GM12878 (cell line): Measurements from ENCODE around the gene EGF.

ENCODE experiments used
- CBFB ChIP-seq: IDR thresholded peaks from 2 replicates; pipeline ENCODE4 v1.6.1; 2016; ENCODE audit warnings: antibody characterized with exemption, low read depth
- CREB1 ChIP-seq: IDR thresholded peaks from 2 replicates; pipeline ENCODE4 v1.6.1; 2012; ENCODE audit warnings: low read depth, mild to moderate bottlenecking, inconsistent platforms
- CTCF ChIP-seq, 3 experiments: IDR thresholded peaks in 2 of 3; conservative IDR thresholded peaks in 1 of 3; 2 replicates each; pipeline ENCODE4 v1.5.1; 2011; ENCODE audit warnings: low read depth in 3 of 3, low read length in 3 of 3, mild to moderate bottlenecking in 3 of 3, control low read depth in 2 of 3, moderate library complexity in 2 of 3, inconsistent platforms in 1 of 3, mixed read lengths in 1 of 3; ENCODE audit not compliant: control insufficient read depth in 2 of 3, insufficient read depth in 1 of 3; ENCODE audit errors: extremely low read depth in 1 of 3
- EGR1 ChIP-seq, 2 experiments: IDR thresholded peaks; 1 replicate in 1 of 2; 2 replicates in 1 of 2; pipeline ENCODE4 v1.6.1; 2011 to 2012; ENCODE audit warnings: low read depth in 2 of 2, low read length in 2 of 2, borderline replicate concordance in 1 of 2, mild to moderate bottlenecking in 1 of 2, moderate library complexity in 1 of 2
- ETV6 ChIP-seq, 2 experiments: fragments of 450-650 bp in 1 of 2; IDR thresholded peaks in 1 of 2; conservative IDR thresholded peaks in 1 of 2; 2 replicates each; pipeline ENCODE4 v1.6.1; 2014; ENCODE audit warnings: antibody characterized with exemption in 1 of 2, borderline replicate concordance in 1 of 2, low read depth in 1 of 2, mild to moderate bottlenecking in 1 of 2, moderate library complexity in 1 of 2
- FOXK2 ChIP-seq: fragments of 450-650 bp; IDR thresholded peaks from 2 replicates; pipeline ENCODE4 v1.6.1; 2017; ENCODE audit warnings: mild to moderate bottlenecking, moderate library complexity
- GABPA ChIP-seq: IDR thresholded peaks from 2 replicates; pipeline ENCODE4 v1.6.1; 2014; ENCODE audit warnings: antibody characterized with exemption, low read depth, mild to moderate bottlenecking, inconsistent platforms
- MAX ChIP-seq: IDR thresholded peaks from 2 replicates; pipeline ENCODE4 v1.6.1; 2012; ENCODE audit warnings: low read depth, low read length, improper control_type of control experiment
- RELA ChIP-seq: fragments of 450-650 bp; IDR thresholded peaks from 2 replicates; pipeline ENCODE4 v1.8.0; 2014; ENCODE audit warnings: borderline replicate concordance; ENCODE audit not compliant: partially characterized antibody
- RFX5 ChIP-seq: IDR thresholded peaks from 2 replicates; pipeline ENCODE4 v1.6.1; 2011; ENCODE audit warnings: low read depth, low read length, improper control_type of control experiment
- SMARCA5 ChIP-seq: fragments of 450-650 bp; IDR thresholded peaks from 2 replicates; pipeline ENCODE4 v1.6.1; 2017; ENCODE audit warnings: mild to moderate bottlenecking

DNA sequence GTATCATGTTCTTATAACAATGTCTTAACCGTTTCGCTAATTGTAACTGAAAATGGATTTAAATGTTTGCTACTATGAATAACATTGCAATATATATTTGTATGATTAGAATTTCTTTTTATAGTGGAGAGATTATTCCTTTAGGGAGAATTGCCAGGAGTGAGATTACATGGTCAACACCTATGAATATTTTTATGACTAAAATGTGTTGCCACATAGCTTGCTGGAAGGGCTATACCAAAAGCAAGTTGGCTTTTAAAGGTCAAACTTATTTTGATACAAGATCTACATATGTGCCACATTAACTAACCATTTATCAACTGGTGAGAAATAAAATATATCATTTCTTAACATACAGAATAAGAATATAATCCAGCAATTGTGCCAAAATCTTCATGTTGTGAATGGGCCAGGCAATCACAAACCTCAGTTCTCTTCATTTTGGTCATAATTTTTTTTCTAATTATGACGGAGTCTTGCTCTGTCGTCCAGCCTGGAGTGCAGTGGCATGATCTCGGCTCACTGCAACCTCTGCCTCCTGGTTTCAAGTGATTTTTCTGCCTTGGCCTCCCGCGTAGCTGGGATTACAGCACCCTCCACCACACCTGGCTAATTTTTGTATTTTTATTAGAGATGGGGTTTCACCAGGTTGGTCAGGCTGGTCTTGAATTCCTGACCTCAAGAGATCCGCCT is 10.0 kb upstream of the EGF start:
- TF ChIP-seq RFX5 (no peak), EGR1 (IDR thresholded peaks at IDR 0.05; ENCODE audit: borderline replicate concordance in 1 of 2, low read depth in 2 of 2, low read length in 2 of 2) (no peak), GABPA (no peak), MAX (no peak), CREB1 (no peak), ETV6 (conservative IDR thresholded peaks at IDR 0.05 in 1 of 2, IDR thresholded peaks at IDR 0.05 in 1 of 2; ENCODE audit: borderline replicate concordance in 1 of 2, low read depth in 1 of 2) (no peak), CTCF (IDR thresholded peaks at IDR 0.05 in 2 of 3, conservative IDR thresholded peaks at IDR 0.05 in 1 of 3; ENCODE audit: control insufficient read depth in 2 of 3, extremely low read depth in 1 of 3, insufficient read depth in 1 of 3, low read depth in 3 of 3, low read length in 3 of 3) (no peak), FOXK2 (no peak), RELA (no peak), SMARCA5 (no peak), CBFB (no peak)
